Caco-2 (cell line): ENCODE data around the gene RGS6. TPM values are rescaled to one million over a fixed set of nuclear protein-coding genes. Genes with fewer than 3 reads are reported as not detected.

Source experiments
- BruUV-seq: library from RNA; stranded (reverse); fragments of 400-500 nt; replicated peaks from 2 replicates; lab custom pipeline; 2021; lab: Mats Ljungman, UMichigan
- CTCF ChIA-PET: fragments of 300-600 bp; sonication (Branson Sonifier 250); formaldehyde crosslinking; loops from one replicate; lab custom pipeline; 2022; ENCODE audit warnings: antibody characterized with exemption; lab: Charles Lee
- POLR2A ChIA-PET: fragments of 300-600 bp; sonication (Branson Sonifier 250); formaldehyde crosslinking; loops from one replicate; lab custom pipeline; 2022; ENCODE audit warnings: antibody characterized with exemption; lab: Charles Lee
- DNase-seq, 2 experiments: peaks; one replicate each; pipeline versions ENCODE4 v3.0.0 to v3.0.0-alpha.2; 2020 to 2022
- H3K27me3 ChIP-seq: replicated peaks from 2 replicates; pipeline ENCODE4 v1.6.0; 2011; ENCODE audit warnings: low read length; ENCODE audit not compliant: control insufficient read depth, insufficient read depth
- H3K36me3 ChIP-seq: 2 replicates; pipeline ENCODE4 v1.5.1; 2011; ENCODE audit warnings: low read length; ENCODE audit not compliant: control insufficient read depth, insufficient read depth
- H3K4me1 ChIP-seq: fragments of 250-450 bp; sonication (Bioruptor Pico); 2 replicates; pipeline ENCODE4 v1.5.1; 2020; ENCODE audit warnings: mild to moderate bottlenecking
- H3K4me3 ChIP-seq: 2 replicates; pipeline ENCODE4 v1.5.1; 2011; ENCODE audit warnings: low read depth, mild to moderate bottlenecking, control low read depth, low read length
- H3K9me3 ChIP-seq: fragments of 250-450 bp; sonication (Bioruptor Pico); 2 replicates; pipeline ENCODE4 v1.5.1; 2020; ENCODE audit warnings: mild to moderate bottlenecking, moderate library complexity
- H3K27ac Mint-ChIP-seq: one replicate; pipeline ENCODE4 v1.8.0; 2022; ENCODE audit warnings: mixed read lengths; ENCODE audit not compliant: unreplicated experiment
- H3K27me3 Mint-ChIP-seq: one replicate; pipeline ENCODE4 v1.8.0; 2022; ENCODE audit warnings: mixed read lengths; ENCODE audit not compliant: insufficient read depth, unreplicated experiment
- H3K36me3 Mint-ChIP-seq: one replicate; pipeline ENCODE4 v1.8.0; 2022; ENCODE audit warnings: mild to moderate bottlenecking, mixed read lengths; ENCODE audit not compliant: insufficient read depth, unreplicated experiment
- H3K4me1 Mint-ChIP-seq: one replicate; pipeline ENCODE4 v1.8.0; 2022; ENCODE audit warnings: low read depth, mixed read lengths; ENCODE audit not compliant: unreplicated experiment
- H3K4me3 Mint-ChIP-seq: one replicate; pipeline ENCODE4 v1.8.0; 2022; ENCODE audit warnings: mild to moderate bottlenecking, moderate library complexity, mixed read lengths; ENCODE audit not compliant: unreplicated experiment
- H3K9me3 Mint-ChIP-seq: one replicate; pipeline ENCODE4 v1.8.0; 2022; ENCODE audit warnings: mixed read lengths; ENCODE audit not compliant: unreplicated experiment
- intact Hi-C: fragments of 100-400 bp; cut with micrococcal nuclease; formaldehyde crosslinking; loops from one replicate; pipeline ENCODE4 v1.10.0; 2022; ENCODE audit not compliant: unreplicated experiment
- total RNA-seq: library from RNA; stranded (reverse); gene quantifications from 2 replicates; pipeline ENCODE4 v1.2.3, GENCODE V29; 2022
- TF ChIP-seq, protein P1 (sequence below), 2 experiments: fragments of 200-600 bp in 1 of 2; IDR thresholded peaks; 1 replicate in 1 of 2; 2 replicates in 1 of 2; pipeline versions ENCODE4 v1.5.1 to v1.8.0; 2011 to 2022; ENCODE audit warnings: antibody characterized with exemption in 1 of 2, control low read depth in 1 of 2, inconsistent platforms in 1 of 2, low read depth in 1 of 2, low read length in 1 of 2, mild to moderate bottlenecking in 1 of 2, moderate library complexity in 1 of 2; ENCODE audit not compliant: insufficient read depth in 1 of 2, severe bottlenecking in 1 of 2, unreplicated experiment in 1 of 2

Gene RGS6
- total RNA-seq, 1 experiment from 2014 or later, result not detected

DNA sequence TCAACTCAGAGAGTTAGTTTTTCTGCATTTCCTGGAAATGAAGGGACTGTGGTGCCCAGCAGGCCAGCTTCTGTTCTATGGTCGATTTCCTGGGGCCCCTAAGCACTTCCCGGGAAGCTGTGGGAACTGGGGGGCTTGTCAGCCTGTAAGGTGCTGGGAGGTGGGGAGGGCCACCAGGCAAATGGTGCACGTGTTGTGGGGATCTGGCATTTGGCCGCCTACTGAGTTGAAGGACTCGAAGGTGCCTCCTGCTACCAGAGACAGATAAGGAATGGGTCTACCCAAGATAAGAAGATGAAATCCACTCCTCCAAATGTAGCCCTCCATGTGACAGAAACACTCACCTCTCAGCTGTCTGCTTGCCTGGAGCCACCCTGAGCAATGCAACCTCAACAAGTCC lies 620.0 kb downstream of the RGS6 start:
- H3K36me3 ChIP-seq, result no peaks in the 10 kb centered on the region
- TF ChIP-seq, protein P1, sequence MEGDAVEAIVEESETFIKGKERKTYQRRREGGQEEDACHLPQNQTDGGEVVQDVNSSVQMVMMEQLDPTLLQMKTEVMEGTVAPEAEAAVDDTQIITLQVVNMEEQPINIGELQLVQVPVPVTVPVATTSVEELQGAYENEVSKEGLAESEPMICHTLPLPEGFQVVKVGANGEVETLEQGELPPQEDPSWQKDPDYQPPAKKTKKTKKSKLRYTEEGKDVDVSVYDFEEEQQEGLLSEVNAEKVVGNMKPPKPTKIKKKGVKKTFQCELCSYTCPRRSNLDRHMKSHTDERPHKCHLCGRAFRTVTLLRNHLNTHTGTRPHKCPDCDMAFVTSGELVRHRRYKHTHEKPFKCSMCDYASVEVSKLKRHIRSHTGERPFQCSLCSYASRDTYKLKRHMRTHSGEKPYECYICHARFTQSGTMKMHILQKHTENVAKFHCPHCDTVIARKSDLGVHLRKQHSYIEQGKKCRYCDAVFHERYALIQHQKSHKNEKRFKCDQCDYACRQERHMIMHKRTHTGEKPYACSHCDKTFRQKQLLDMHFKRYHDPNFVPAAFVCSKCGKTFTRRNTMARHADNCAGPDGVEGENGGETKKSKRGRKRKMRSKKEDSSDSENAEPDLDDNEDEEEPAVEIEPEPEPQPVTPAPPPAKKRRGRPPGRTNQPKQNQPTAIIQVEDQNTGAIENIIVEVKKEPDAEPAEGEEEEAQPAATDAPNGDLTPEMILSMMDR (IDR thresholded peaks at IDR 0.05; ENCODE audit: insufficient read depth in 1 of 2, low read depth in 1 of 2, low read length in 1 of 2, severe bottlenecking in 1 of 2, unreplicated experiment in 1 of 2), result no peak
- POLR2A ChIA-PET, result no interaction called here
- intact Hi-C loops, result no loop called here
- H3K4me1 ChIP-seq, result no peaks in the 10 kb centered on the region
- Mint-ChIP-seq H3K27me3 (peaks cover 31% of the 10 kb centered on the region), H3K4me3 (no peak overlapping the region), H3K9me3 (no peaks in the 10 kb centered on the region), H3K36me3 (no peaks in the 10 kb centered on the region), H3K4me1 (no peaks in the 10 kb centered on the region), H3K27ac (no peak overlapping the region)
- BruUV-seq, result no TSS peak
- CTCF ChIA-PET, result no interaction called here
- no peak for DNase-seq
- no peaks in the 10 kb centered on the region; the same call in 1 of the 2 replicates for H3K27me3 ChIP-seq
- H3K4me3 ChIP-seq, result no peak overlapping the region
- H3K9me3 ChIP-seq, result no peaks in the 10 kb centered on the region

DNA sequence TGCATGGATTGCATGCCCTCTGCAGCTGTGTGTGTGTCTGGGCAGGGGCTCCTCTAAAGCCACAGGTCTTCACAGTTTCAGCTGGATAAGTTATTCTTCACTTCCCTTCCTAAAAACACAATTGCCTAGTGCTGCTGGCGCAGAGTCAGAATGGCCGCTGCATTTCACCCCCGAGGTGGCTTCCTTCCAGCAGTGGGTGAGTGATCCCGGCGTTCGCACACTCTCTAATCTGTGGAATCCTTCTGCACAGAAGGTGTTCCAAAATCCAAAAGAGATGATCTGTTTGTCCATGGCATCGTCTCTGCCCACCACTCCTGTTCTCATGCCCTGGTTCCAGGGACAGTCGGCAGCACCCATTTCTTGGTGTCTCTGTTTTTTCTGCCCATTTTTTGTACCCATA lies 620.9 kb downstream of the RGS6 start:
- no peak overlapping the region for H3K27ac Mint-ChIP-seq
- H3K36me3 ChIP-seq, result no peaks in the 10 kb centered on the region
- intact Hi-C loops, result no loop called here
- DNase-seq, result no peak
- BruUV-seq, result no TSS peak
- H3K9me3 ChIP-seq, result no peaks in the 10 kb centered on the region
- H3K4me1 Mint-ChIP-seq, result no peaks in the 10 kb centered on the region
- H3K4me1 ChIP-seq, result no peaks in the 10 kb centered on the region
- no peak overlapping the region for H3K4me3 ChIP-seq
- no peak overlapping the region for H3K4me3 Mint-ChIP-seq
- H3K27me3 ChIP-seq, result no peaks in the 10 kb centered on the region; the same call in 1 of the 2 replicates
- ChIA-PET CTCF (no interaction called here), POLR2A (no interaction called here)
- peaks cover 38% of the 10 kb centered on the region for H3K27me3 Mint-ChIP-seq
- no peaks in the 10 kb centered on the region for H3K9me3 Mint-ChIP-seq
- no peaks in the 10 kb centered on the region for H3K36me3 Mint-ChIP-seq
- TF ChIP-seq, protein P1 (IDR thresholded peaks at IDR 0.05; ENCODE audit: insufficient read depth in 1 of 2, low read depth in 1 of 2, low read length in 1 of 2, severe bottlenecking in 1 of 2, unreplicated experiment in 1 of 2), result no peak

DNA sequence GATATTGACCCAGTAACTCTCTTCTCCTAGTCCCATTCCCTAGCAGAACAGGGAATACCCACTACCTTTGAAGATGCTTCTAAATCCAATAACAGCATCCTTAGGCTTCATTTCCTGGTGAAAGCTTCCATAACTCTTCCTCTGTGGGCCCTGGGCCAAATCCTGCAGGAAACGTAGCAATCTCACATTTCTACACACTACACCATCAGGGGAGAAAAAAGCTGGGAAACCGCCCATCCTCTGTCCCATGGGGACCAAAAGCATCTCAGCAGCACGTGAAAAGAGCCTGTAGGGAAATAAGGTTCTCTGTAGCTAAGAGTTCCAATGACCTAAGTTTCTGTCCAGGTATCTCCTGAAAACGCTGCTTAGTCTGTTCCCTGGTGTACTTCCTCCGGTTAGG lies 621.4 kb downstream of the RGS6 start:
- Mint-ChIP-seq H3K36me3 (no peaks in the 10 kb centered on the region), H3K4me3 (no peak overlapping the region), H3K27me3 (peaks cover 35% of the 10 kb centered on the region), H3K9me3 (no peaks in the 10 kb centered on the region), H3K27ac (no peak overlapping the region), H3K4me1 (no peaks in the 10 kb centered on the region)
- DNase-seq, result no peak
- BruUV-seq, result no TSS peak
- POLR2A ChIA-PET, result no interaction called here
- H3K36me3 ChIP-seq, result no peaks in the 10 kb centered on the region
- H3K4me1 ChIP-seq, result no peaks in the 10 kb centered on the region
- H3K27me3 ChIP-seq, result no peaks in the 10 kb centered on the region; the same call in 1 of the 2 replicates
- H3K9me3 ChIP-seq, result no peaks in the 10 kb centered on the region
- intact Hi-C loops, result no loop called here
- CTCF ChIA-PET, result no interaction called here
- H3K4me3 ChIP-seq, result no peak overlapping the region
- TF ChIP-seq, protein P1 (IDR thresholded peaks at IDR 0.05; ENCODE audit: insufficient read depth in 1 of 2, low read depth in 1 of 2, low read length in 1 of 2, severe bottlenecking in 1 of 2, unreplicated experiment in 1 of 2), result no peak
